Measurements from ENCODE around the gene ASB9. TPM values are rescaled to one million over a fixed set of nuclear protein-coding genes. Genes with fewer than 3 reads are reported as not detected.
"Not testable (repeated sequence)": the region's sequence is repeated elsewhere in the genome, so short reads cannot be mapped to it uniquely, and the experiment has no call there.

The ASB9 gene, protein sequence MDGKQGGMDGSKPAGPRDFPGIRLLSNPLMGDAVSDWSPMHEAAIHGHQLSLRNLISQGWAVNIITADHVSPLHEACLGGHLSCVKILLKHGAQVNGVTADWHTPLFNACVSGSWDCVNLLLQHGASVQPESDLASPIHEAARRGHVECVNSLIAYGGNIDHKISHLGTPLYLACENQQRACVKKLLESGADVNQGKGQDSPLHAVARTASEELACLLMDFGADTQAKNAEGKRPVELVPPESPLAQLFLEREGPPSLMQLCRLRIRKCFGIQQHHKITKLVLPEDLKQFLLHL
- 0.40 and 2.6 TPM in 2 replicates for total RNA-seq

DNA sequence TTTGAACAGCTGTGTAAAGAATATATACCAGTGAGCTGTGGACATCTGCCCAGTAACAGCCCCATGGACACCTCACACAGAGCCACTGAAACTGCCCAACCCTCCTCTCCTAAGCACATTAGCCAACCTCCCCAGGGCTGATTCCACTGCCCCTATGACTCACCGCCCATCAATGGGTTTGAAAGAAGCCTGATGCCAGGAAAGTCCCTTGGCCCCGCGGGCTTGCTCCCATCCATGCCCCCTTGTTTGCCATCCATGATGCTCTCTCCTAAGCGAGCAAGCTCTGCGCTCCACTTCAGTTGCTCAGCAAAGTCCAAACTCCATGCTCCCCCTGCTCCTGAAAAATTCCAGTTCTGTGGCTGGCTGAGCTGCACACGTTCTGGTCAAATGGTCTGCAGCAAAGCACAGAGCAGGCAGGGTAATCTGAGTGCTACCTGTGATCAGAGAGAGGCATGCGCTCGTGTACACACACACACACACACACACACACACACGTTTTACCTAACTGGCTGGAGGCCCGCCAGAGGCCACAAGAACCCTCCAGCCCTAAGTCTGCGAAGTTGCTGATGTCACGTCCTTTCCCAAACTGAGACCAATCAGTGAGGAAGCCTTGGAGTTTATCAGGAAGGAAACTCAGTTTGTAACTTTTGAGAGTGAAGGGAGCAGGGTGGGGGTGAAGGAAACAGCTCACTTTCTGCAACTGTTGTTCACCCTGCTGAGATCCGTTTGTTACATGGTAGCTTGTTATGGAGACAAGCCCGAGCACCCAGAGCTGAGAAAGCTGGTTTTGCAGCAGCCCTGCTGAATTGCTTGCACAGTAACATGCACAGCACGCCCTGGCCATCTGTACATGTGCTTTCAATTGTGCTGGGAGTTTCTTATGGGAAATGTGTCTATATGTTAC lies at the start of gene ASB9:
Gene ASB9, minus strand, starts transcription at position 466 of the 904 bp plus-strand sequence. Its CDS starts 209 bp downstream, at position 257.
- peak; percentile 33 to 81 for DNase-seq (ENCODE audit: low read depth in 2 of 2)

DNA sequence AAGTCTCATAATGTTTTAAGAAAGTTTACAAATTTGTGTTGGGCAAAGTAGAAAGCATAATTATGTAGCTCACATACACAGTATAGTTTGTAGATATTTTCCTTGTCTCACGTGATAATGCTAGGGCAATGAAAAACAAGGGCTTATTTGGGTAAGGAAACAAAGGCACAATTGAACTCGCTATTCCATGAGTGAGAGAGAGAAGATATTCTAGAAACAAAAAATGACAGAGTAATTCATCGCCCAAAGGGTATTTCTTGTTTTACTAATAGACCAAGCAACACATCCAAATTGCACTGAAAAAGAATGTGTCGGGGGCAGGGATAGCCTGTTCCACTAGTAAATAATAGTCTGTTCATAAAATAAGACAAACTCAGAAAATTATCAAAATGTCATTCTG lies 49.2 kb upstream of the ASB9 start:
- DNase-seq (ENCODE audit: low read depth in 2 of 2), result no peak

DNA sequence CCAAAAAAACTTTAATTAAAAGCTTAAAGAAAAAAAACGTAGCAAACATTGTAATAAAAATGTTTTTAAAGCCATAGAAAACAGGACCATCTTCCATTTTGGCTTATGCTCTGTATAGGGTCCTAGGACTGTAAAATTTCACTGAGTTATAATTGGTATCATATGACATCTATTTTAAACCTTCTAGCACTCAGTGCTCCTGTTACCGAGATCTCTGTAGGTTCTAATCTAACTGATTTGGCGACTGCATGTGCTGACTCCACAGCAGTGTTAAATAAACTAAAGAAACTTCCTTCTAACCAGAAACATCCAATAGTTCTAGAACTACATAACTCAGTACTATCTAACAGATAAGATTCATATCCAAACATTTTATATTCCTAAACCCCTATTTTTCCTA lies 45.6 kb upstream of the ASB9 start, which contains the start of gene ASB11:
Gene ASB11, minus strand, starts transcription at position 132 of the 400 bp plus-strand sequence. Its CDS starts 35 bp downstream, at position 97.
- no peak for DNase-seq (ENCODE audit: low read depth in 2 of 2)

DNA sequence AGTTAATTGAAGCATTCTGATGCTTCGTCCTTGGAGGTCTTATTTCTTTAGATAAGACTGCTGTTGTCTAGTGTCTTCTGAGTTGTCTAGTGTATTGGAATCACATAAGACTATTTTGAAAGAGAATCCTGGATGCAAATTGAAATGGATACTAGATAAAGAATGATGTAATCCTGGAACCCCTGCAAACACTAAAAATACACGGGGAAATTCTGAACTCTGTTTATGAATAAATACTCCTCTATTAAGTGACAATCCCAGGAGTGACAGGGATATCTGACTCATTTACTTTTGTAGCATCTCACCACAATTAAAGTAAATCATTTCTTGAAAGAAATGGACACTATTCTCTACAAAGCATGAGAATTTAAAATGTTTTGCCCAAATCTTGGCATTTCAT lies 44.6 kb upstream of the ASB9 start:
- no peak for DNase-seq (ENCODE audit: low read depth in 2 of 2)

DNA sequence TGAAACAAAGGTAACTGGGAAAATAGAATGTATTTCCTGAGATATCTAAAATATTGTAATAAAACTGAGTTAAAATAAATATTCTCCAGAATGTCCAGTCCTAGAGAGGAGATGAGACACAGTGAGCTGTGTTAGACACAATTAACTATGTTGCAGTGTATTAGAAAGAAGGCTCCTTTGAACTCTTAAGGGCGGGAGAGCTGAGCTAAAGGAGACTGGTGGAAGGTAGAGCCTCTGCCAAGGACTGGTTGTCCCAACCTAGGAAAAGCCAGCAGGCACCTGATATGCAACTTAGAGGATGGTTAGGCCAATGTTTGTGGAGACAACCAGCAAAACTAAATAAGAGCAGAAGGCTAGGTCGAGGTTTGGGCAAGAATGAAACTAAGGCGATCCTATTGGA lies 41.2 kb upstream of the ASB9 start:
- DNase-seq (ENCODE audit: low read depth in 2 of 2), result no peak

DNA sequence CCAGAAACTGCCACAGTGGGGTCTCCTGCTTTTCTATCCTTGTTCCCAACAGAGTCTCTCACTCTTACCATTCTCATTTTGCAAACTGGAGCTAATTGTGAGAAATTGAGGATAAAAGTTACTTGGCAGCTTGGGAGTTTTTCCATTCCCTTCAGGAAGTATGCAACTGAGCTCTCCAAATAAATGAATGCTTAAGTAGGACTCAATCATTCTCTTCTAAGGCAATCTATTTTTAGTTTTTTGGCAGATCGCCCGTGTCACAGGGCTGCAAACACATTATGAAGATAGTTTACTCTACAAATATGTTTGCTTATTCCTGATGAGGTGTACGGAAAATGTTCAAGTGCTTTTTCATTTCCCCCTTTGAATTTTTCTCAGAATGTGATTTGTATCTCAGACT lies 40.2 kb upstream of the ASB9 start:
- peak; percentile 46 to 83 for DNase-seq (ENCODE audit: low read depth in 2 of 2)

DNA sequence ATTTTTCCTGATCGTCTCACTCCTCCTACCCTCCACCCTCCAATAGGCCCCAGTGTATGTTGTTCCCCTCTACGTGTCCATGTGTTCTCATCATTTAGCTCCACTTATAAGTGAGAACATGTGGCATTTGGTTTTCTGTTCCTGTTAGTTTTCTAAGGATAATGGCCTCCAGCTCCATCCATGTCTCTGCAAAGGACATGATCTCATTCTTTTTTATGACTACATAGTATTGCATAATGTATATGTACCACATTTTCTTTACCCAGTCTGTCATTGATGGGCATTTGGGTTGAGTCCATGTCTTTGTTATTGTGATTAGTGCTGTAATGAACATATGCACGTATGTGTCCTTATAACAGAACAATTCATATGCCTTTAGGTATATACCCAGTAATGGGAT lies 36.0 kb upstream of the ASB9 start:
- DNase-seq (ENCODE audit: low read depth in 2 of 2), result not testable (repeated sequence)

DNA sequence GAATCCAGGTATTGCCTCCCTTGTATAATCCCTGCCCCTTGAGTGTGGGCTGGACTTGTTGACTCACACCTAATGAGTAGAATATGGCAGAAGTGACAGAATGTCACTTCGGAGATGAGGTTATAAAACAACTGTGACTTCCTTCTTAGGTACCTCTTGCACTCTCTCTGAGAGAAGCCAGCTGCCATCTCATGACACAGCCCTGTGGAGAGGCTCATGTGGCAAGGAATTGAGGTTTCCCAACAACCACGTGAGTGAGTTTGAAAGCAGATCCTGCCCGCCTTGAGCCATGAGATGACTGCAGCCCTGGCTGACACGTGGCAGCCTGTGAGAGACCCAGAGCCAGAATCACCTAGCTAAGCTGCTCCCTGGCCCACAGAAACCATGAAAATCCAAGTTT lies 32.0 kb upstream of the ASB9 start:
- DNase-seq (ENCODE audit: low read depth in 2 of 2), result no peak

DNA sequence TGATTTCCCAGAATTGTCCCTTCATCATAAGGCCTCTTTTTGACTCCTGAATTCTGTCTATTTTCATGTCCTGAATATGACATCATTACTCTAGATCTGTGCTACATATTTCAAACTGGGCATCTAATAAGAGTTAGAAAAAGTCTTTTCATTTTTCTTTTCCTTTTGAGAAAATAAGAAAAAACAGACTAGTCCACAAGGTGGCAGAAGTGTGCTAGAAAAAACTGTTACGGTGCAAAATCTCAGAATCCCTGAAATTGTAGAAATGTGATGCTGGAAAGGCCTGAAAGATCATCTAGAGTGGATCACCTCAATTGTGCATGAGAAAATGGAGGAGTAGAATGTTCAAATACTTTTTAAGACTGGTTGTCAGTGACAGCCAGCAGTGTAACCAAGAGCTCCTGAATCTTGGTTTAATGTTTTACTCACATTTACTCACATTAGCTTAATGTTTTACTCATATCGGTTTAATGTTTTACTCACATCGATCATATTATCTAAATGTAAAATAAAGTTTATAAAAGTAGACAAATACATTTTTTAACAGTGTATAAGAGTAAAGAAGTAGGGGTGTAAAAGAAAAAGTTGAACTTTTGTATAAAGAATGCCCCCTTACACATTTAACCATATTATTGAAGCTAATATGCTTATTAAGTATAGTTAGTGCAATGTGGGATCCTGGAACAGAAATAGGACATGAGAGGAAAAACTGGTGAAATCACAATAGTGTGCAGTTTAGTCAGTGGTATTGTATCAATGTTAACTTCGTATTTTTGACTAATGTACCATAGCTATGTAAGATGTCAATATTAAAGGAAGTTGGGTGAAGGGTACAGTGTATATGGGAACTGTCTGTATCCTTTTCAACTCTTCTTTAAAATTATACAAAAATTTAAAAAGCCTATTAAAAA lies 30.3 kb upstream of the ASB9 start:
- DNase-seq (ENCODE audit: low read depth in 2 of 2), result peak; percentile 42 to 59

DNA sequence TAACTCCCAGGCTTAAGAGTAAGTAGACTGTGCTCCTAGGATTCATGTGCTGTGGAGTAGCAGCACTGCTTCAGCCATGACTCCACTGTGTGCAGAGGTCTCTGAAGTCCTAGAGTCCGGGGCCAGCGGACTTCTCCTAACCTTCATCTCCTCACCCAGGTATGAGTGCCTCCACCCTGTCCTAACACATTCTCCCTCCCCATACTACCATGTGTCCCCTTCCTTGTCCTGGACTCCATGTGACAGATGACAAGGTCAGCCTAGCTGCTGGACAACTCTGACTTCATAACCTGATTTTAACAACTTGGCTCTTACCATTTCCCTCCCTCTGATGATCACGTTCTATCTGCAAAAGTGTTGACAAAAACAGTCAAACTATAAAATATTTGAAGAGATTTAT lies 28.9 kb upstream of the ASB9 start:
- peak in 1 of 2 donors; percentile 36 for DNase-seq (ENCODE audit: low read depth in 2 of 2)

DNA sequence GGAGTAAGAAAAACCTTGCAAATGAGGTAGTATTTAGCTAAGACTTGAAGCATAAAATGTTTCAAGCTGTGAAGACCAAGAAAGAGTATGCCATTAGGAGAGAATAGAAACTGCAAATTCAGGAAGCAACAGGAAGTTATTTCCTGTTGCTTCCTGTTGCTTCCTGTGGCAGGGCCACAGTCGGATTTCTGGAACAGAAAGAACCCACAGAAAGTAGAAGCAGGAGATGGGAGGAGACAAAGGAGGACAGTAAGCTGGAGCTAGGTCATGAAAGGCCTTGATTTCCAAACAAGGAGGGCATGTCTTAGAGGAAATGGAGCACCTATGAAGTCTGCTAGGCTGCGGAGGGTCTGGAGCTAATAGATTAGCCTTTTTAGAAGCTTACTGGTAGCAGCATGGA lies 28.3 kb upstream of the ASB9 start:
- DNase-seq (ENCODE audit: low read depth in 2 of 2), result peak; percentile 82 to 83

DNA sequence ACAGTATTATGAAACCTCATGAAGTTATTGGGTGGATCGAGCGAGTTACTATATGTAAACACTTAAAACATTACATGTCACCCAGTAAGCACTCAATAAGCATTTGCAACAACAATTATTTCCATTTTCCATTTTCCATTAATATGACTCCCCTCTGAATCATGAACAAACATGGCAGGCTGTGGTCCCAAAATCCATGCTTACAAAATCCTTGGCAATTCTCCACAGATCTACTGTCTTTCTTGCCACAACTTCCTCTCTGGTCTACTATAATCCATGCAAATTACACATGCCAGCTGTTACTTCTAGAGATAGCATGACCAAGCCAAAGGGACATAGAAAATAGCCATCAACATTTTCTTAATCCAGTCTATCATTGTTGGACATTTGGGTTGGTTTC lies 23.6 kb upstream of the ASB9 start:
- no peak for DNase-seq (ENCODE audit: low read depth in 2 of 2)

DNA sequence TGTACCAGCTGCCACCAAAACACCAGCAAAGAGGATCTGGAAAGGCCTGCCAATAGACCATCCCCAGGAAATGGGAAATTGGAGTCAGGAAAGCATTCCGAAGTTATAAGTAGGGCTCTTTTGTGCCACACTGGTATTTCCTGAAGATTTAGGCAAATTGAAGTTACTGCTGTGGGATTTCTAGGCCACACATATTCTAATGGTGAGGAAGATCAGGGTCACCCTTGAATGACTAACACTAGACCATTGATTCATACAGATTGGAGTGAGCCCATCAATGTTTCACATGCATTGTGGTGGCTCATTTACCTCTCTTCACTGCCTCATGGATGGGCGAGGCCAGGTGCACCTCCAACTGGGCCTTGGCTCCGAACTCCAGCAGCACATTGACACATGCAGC lies 23.0 kb upstream of the ASB9 start:
- no peak for DNase-seq (ENCODE audit: low read depth in 2 of 2)

DNA sequence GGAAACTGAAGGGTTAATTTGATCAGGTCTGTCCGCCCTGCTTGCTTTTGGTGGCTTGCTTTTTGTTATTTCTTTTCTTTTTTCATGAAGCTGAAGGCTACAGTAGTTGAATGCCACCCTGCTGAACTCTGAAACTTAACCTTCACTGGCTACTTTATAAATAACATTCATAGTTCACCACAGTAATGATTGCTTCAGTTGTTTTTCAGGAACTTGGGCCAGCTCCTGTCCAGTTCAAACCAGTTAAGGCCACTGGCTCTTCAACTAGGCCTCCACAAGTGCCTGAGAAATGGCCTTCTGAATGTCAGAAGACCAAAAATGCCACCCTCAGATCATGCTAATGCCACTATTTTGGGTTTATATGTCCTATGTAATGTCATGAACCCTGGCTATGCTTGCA lies 7.7 kb upstream of the ASB9 start:
- no peak for DNase-seq (ENCODE audit: low read depth in 2 of 2)

DNA sequence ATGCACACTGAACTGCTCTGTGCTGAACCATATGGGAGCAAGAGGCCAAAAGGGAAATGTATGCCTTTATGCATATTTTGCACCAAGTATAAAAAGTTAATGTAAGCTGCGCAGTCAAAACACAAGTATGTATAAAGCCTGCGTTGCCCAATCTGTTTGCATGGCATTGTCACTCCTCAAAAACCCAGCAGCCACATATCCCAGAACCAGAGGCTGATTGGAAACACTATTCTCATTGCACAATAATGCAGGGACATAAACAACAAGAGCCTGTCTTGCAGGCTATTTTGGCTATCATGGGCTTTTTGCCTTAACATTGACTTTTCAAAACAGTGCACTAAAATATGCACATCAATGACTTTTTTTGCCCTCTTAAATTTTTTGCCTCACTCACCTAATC lies 5.1 kb upstream of the ASB9 start:
- no peak for DNase-seq (ENCODE audit: low read depth in 2 of 2)

DNA sequence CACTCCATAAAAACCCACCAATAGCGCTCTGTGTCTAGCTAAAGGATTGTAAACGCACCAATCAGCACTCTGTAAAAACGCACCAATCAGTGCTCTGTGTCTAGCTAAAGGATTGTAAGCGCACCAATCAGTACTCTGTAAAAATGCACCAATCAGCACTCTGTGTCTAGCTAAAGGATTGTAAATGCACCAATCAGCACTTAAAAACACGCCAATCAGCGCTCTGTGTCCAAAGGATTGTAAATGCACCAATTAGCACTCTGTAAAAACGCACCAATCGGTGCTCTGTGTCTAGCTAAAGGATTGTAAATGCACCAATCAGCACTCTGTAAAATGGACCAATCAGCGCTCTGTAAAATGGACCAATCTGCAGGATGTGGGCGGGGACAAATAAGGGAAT lies 3.4 kb upstream of the ASB9 start:
- not testable (repeated sequence) for DNase-seq (ENCODE audit: low read depth in 2 of 2)

DNA sequence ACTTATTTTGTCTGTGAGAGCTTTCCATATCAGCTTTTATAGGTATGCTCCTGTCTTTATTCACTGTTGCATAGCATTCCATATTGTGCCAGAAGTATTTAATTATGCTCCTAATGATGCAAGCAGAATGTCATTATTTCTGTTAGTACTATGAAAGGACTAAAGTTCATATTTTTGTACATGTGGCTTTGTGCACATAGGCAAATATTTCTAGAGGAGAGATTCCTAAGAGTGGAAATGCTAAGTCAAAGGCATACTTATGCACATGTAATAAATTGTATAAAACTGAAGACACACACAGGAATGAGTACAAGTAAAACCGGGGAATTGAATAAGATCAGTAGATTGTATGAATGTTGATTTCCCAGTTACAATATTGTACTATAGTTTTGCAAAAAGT lies 1.9 kb upstream of the ASB9 start:
- no peak for DNase-seq (ENCODE audit: low read depth in 2 of 2)

DNA sequence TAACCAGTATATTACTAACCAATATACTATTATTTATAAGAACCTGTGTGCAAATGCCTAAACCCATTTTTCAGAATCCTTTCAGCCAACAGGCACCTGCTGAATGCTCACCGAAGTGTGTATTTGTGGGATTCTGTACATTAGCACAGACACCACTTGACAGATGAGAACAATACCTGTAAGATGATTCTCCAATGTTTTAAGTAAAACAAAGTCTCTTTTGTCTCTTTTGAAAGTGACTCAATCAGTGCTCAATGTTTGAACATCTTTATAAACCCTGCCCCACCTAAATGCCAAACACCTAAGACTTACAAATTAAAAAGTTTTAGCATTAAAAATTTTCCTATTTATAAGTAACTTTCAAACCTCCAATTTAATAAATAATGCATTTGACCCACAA lies 763 bp downstream of the ASB9 start:
- no peak for DNase-seq (ENCODE audit: low read depth in 2 of 2)

DNA sequence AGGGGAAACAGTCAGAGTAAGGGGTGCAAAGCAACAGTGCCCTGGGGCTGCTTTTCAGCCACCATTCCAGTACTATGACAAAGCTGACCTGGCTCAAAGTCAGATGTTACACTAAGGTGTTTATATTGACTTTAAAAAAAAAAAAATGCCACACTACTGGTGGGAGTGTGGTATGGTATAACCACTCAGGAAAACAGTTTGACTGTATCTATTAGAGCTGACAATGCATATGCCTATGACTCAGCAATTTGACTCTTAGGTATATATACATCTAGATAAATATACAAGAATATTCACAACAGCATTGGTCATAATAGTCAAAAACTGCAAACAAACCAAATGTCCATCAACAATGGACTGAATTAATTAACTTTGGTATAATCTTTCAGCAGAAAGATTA lies 15.0 kb downstream of the ASB9 start:
- no peak for DNase-seq (ENCODE audit: low read depth in 2 of 2)

DNA sequence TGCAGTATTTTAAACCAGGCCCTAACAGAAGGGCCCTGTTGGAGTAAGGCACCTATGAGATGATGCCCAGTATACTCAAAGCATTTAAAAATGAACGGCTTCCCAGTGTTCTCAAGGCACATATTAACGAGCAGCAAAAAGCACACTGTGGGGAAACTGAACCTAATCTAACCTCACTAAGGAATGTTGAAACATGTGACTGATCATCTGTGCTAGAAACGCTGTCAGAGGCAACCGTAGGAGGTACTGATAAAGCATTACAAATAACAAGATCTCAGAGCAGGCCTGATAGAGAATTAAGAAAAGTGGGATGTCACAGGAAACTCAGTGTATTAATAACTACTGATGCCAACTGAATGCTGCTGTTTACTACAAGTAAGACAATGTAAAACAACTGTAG lies 24.0 kb downstream of the ASB9 start:
- DNase-seq (ENCODE audit: low read depth in 2 of 2), result no peak

DNA sequence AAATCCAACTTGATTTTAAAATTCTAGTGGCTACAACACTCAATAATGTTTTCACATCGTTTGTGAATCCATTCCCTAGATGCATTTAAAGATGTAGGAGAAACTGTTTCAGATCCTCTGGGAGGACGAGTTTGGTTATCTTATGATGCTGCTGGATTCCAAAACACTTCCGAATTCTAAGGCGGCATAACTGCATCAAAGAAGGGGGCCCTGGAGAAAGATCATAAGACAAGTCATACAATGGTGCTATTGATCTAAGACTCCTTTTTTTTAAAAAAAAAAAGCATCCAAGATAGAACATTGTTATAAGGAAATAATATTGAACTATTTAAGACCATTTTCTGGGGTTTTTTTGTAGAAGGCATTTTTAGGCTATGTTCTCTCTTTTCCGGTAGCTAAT lies 25.5 kb downstream of the ASB9 start:
- no peak for DNase-seq (ENCODE audit: low read depth in 2 of 2)
